K562 (cell line): Measurements from ENCODE around the gene POLD2. TPM values are rescaled to one million over a fixed set of nuclear protein-coding genes. Genes with fewer than 3 reads are reported as not detected.

ENCODE experiments used
- ATAC-seq: fragments of 200-7000 bp; cut with Tn5 transposase; 3 replicates; pipeline ENCODE4 v1.9.1; 2020; ENCODE audit warnings: moderate library complexity
- BruUV-seq: library from RNA; stranded (reverse); fragments of 400-500 nt; replicated peaks from 2 replicates; lab custom pipeline; 2021; lab: Mats Ljungman, UMichigan
- CTCF ChIA-PET: fragments of 300-600 bp; formaldehyde crosslinking; extraction: SDS; loops from one replicate; lab custom pipeline; 2021; ENCODE audit warnings: low intra/inter-chr PET ratio; lab: Yijun Ruan, JAX
- POLR2A ChIA-PET: fragments of 300-600, 350-650 bp; sonication (Branson Sonifier 250); formaldehyde crosslinking; extraction: SDS; loops from one replicate; lab custom pipeline; 2021; ENCODE audit warnings: antibody characterized with exemption, inconsistent platforms; lab: Yijun Ruan, JAX
- DNase-seq, 4 experiments: peaks; one replicate each; pipeline versions ENCODE4 v3.0.0 to v3.0.0-alpha.2; 2011 to 2018; ENCODE audit warnings: low spot score in 3 of 4, mixed read lengths in 3 of 4; ENCODE audit errors: extremely low read depth in 1 of 4
- FAIRE-seq: peaks from 2 replicates; lab custom pipeline; 2011; peaks lifted over from hg19 to GRCh38; lab: Jason Lieb, UNC
- H2AFZ ChIP-seq: 2 replicates; pipeline ENCODE4 v1.6.0; 2011; ENCODE audit warnings: low read depth, low read length, control low read depth, inconsistent platforms
- H3K27ac ChIP-seq: fragments of 200-600 bp; 3 replicates; pipeline ENCODE4 v1.8.0; 2011; ENCODE audit warnings: low read depth, mild to moderate bottlenecking, control low read depth, inconsistent platforms, low read length, moderate library complexity, mixed read lengths; ENCODE audit errors: extremely low read depth
- H3K27me3 ChIP-seq, 2 experiments: fragments of 300-600 bp in 1 of 2; 2 replicates in 1 of 2; 3 replicates in 1 of 2; pipeline versions ENCODE4 v1.6.0 to v1.8.0; 2011; ENCODE audit warnings: inconsistent platforms in 2 of 2, low read length in 2 of 2, mild to moderate bottlenecking in 1 of 2, mixed read lengths in 1 of 2, moderate library complexity in 1 of 2; ENCODE audit not compliant: control insufficient read depth in 2 of 2, insufficient read depth in 2 of 2
- H3K36me3 ChIP-seq: fragments of 300-600 bp; 3 replicates; pipeline ENCODE4 v1.8.0; 2011; ENCODE audit warnings: mild to moderate bottlenecking, low read length, inconsistent platforms; ENCODE audit not compliant: control insufficient read depth, insufficient read depth
- H3K4me1 ChIP-seq, 2 experiments: fragments of 200-600 bp in 1 of 2; replicated peaks in 1 of 2; 2 replicates in 1 of 2; 3 replicates in 1 of 2; pipeline versions ENCODE4 v1.5.1 to v1.8.0; 2011; ENCODE audit warnings: inconsistent platforms in 2 of 2, low read length in 2 of 2, mild to moderate bottlenecking in 1 of 2, mixed read lengths in 1 of 2, moderate library complexity in 1 of 2; ENCODE audit not compliant: control insufficient read depth in 2 of 2, insufficient read depth in 2 of 2
- H3K4me2 ChIP-seq: 2 replicates; pipeline ENCODE4 v1.6.1; 2011; ENCODE audit warnings: low read length, control low read depth, inconsistent platforms, mixed read lengths; ENCODE audit not compliant: insufficient read depth
- H3K4me3 ChIP-seq: fragments of 200-600 bp; sonication (generic), shearing (Covaris generic); 2 replicates; pipeline ENCODE4 v1.5.1; 2016; ENCODE audit warnings: control low read depth, inconsistent platforms
- H3K79me2 ChIP-seq: fragments of 200-600 bp; 3 replicates; pipeline ENCODE4 v1.8.0; 2011; ENCODE audit warnings: low read length, inconsistent platforms; ENCODE audit not compliant: control insufficient read depth, insufficient read depth
- H3K9ac ChIP-seq, 2 experiments: 2 replicates each; pipeline versions ENCODE4 v1.6.0 to v1.6.1; 2011; ENCODE audit warnings: low read depth in 2 of 2, low read length in 2 of 2, control low read depth in 1 of 2, inconsistent platforms in 1 of 2, mild to moderate bottlenecking in 1 of 2, mixed read lengths in 1 of 2; ENCODE audit not compliant: insufficient read depth in 1 of 2
- H3K9me1 ChIP-seq: one replicate; pipeline ENCODE4 v1.6.0; 2011; ENCODE audit warnings: inconsistent platforms, mild to moderate bottlenecking, low read length, moderate library complexity; ENCODE audit not compliant: control insufficient read depth, insufficient read depth
- H3K9me3 ChIP-seq: replicated peaks from 2 replicates; pipeline ENCODE4 v1.5.1; 2011; ENCODE audit warnings: low read depth, low read length, inconsistent platforms; ENCODE audit not compliant: control insufficient read depth, insufficient read depth
- H4K20me1 ChIP-seq: replicated peaks from 2 replicates; pipeline ENCODE4 v1.6.1; 2011; ENCODE audit warnings: low read length, inconsistent platforms, mixed read lengths; ENCODE audit not compliant: control insufficient read depth, insufficient read depth
- JUND ChIP-seq, 2 experiments: IDR thresholded peaks; 2 replicates in 1 of 2; 3 replicates in 1 of 2; pipeline ENCODE4 v1.6.1; 2011; ENCODE audit warnings: borderline replicate concordance in 2 of 2, low read depth in 2 of 2, low read length in 2 of 2, improper control_type of control experiment in 1 of 2, missing biosample characterization in 1 of 2, missing genetic modification characterization in 1 of 2, missing genetic modification reagents in 1 of 2
- NCOR1 ChIP-seq: fragments of 450-650 bp; IDR thresholded peaks from 2 replicates; pipeline ENCODE4 v1.6.1; 2016; ENCODE audit warnings: mild to moderate bottlenecking, moderate library complexity
- NR2C1 ChIP-seq, 2 experiments: fragments of 450-650 bp; IDR thresholded peaks; 2 replicates each; pipeline ENCODE4 v1.6.1; 2017; ENCODE audit warnings: mild to moderate bottlenecking in 2 of 2, antibody characterized with exemption in 1 of 2, inconsistent platforms in 1 of 2, missing compliant biosample characterization in 1 of 2, missing genetic modification characterization in 1 of 2
- NRF1 ChIP-seq, 2 experiments: fragments of 450-650 bp; IDR thresholded peaks in 1 of 2; conservative IDR thresholded peaks in 1 of 2; 2 replicates each; pipeline ENCODE4 v1.6.1; 2014; ENCODE audit warnings: mild to moderate bottlenecking in 2 of 2
- RAD21 ChIP-seq, 2 experiments: fragments of 250-450 bp in 1 of 2; fragments of 450-650 bp in 1 of 2; sonication (Bioruptor Pico) in 1 of 2; formaldehyde crosslinking in 1 of 2; IDR thresholded peaks in 1 of 2; conservative IDR thresholded peaks in 1 of 2; 2 replicates each; pipeline versions ENCODE4 v1.4.0 to v1.8.0; 2020 to 2022; ENCODE audit warnings: mild to moderate bottlenecking in 2 of 2, moderate library complexity in 1 of 2
- RCOR1 ChIP-seq, 2 experiments: IDR thresholded peaks; 2 replicates each; pipeline ENCODE4 v1.6.1; 2012; ENCODE audit warnings: low read depth in 2 of 2, low read length in 2 of 2, borderline replicate concordance in 1 of 2, improper control_type of control experiment in 1 of 2
- SMAD4 ChIP-seq: fragments of 250-450 bp; sonication (Bioruptor Pico); conservative IDR thresholded peaks from 2 replicates; pipeline ENCODE4 v1.8.0; 2021; ENCODE audit warnings: inconsistent platforms, mild to moderate bottlenecking, moderate library complexity
- TBP ChIP-seq: optimal IDR thresholded peaks from 2 replicates; pipeline ENCODE3; 2011; ENCODE audit warnings: low read depth, low read length, improper control_type of control experiment
- TCF3 ChIP-seq: sonication (generic); formaldehyde crosslinking; IDR thresholded peaks from 2 replicates; pipeline ENCODE4 v1.4.0; 2020; ENCODE audit warnings: mild to moderate bottlenecking, missing genetic modification reagents
- ZKSCAN1 ChIP-seq: fragments of 150-350 bp; IDR thresholded peaks from 2 replicates; pipeline ENCODE4 v1.6.1; 2016; ENCODE audit warnings: low read depth, low read length
- WGBS: fragments of 100-300 bp; shearing (Covaris generic); methylation state at CpG from one replicate; pipeline ENCODE4 v1.1.6; 2016; ENCODE audit warnings: low coverage, mixed read lengths; ENCODE audit not compliant: insufficient coverage; ENCODE audit errors: missing lambda C conversion rate; 5-methylcytosine and 5-hydroxymethylcytosine counted together
- in situ Hi-C: fragments of 300-500 bp; cut with MboI; formaldehyde crosslinking; loops from 4 replicates; pipeline ENCODE4 v1.15.0; 2018; ENCODE audit warnings: inconsistent platforms, mixed read lengths
- intact Hi-C: fragments of 100-400 bp; cut with micrococcal nuclease; formaldehyde crosslinking; loops from 2 replicates; pipeline ENCODE4 v1.14.2; 2022
- polyA plus RNA-seq, 8 experiments: library from polyadenylated mRNA; depleted of rRNA in 4 of 8; stranded (reverse) in 5 of 8; unstranded in 3 of 8; fragments of >200 nt; fragmentation: Nextera tagmentation in 2 of 8; fragmentation: Illumina TruSeq in 1 of 8; extraction: Ambion mirVana in 2 of 8; extraction: Trizol in 1 of 8; gene quantifications; 2 replicates each; pipeline versions ENCODE4 v1.2.1 to v1.2.3, GENCODE V29; 2011 to 2014; ENCODE audit warnings: inconsistent platforms in 1 of 8, missing spikeins in 1 of 8
- total RNA-seq, 7 experiments: library from RNA; depleted of rRNA in 6 of 7; stranded (reverse); fragments of >200 nt in 6 of 7; fragmentation: Illumina TruSeq in 2 of 7; extraction: Trizol in 2 of 7; gene quantifications; 2 replicates each; pipeline versions ENCODE4 v1.2.1 to v1.2.3, GENCODE V29; 2011 to 2021; ENCODE audit warnings: low replicate concordance in 1 of 7
- TF ChIP-seq, protein P1 (sequence below): fragments of 450-650 bp; formaldehyde crosslinking; IDR thresholded peaks from 2 replicates; pipeline ENCODE4 v1.4.0; 2020; ENCODE audit warnings: mild to moderate bottlenecking, moderate library complexity
- TF ChIP-seq, protein P2 (sequence below), 3 experiments: IDR thresholded peaks in 2 of 3; conservative IDR thresholded peaks in 1 of 3; 2 replicates each; pipeline ENCODE4 v1.5.1; 2011 to 2012; ENCODE audit warnings: low read length in 3 of 3, mild to moderate bottlenecking in 3 of 3, control low read depth in 2 of 3, improper control_type of control experiment in 1 of 3, inconsistent platforms in 1 of 3, low read depth in 1 of 3, mixed read lengths in 1 of 3, moderate library complexity in 1 of 3; ENCODE audit not compliant: insufficient read depth in 2 of 3
- TF ChIP-seq, protein P3 (sequence below): fragments of 250-450 bp; sonication (Bioruptor Pico); IDR thresholded peaks from 2 replicates; pipeline ENCODE4 v1.6.1; 2021; ENCODE audit warnings: mild to moderate bottlenecking

Gene POLD2
- total and polyA plus RNA-seq, 9 of the 15 experiments (the other 6 are each of a cell fraction or from before 2014, with no cell fraction given), result 29.7 to 259 (median 225) TPM

DNA sequence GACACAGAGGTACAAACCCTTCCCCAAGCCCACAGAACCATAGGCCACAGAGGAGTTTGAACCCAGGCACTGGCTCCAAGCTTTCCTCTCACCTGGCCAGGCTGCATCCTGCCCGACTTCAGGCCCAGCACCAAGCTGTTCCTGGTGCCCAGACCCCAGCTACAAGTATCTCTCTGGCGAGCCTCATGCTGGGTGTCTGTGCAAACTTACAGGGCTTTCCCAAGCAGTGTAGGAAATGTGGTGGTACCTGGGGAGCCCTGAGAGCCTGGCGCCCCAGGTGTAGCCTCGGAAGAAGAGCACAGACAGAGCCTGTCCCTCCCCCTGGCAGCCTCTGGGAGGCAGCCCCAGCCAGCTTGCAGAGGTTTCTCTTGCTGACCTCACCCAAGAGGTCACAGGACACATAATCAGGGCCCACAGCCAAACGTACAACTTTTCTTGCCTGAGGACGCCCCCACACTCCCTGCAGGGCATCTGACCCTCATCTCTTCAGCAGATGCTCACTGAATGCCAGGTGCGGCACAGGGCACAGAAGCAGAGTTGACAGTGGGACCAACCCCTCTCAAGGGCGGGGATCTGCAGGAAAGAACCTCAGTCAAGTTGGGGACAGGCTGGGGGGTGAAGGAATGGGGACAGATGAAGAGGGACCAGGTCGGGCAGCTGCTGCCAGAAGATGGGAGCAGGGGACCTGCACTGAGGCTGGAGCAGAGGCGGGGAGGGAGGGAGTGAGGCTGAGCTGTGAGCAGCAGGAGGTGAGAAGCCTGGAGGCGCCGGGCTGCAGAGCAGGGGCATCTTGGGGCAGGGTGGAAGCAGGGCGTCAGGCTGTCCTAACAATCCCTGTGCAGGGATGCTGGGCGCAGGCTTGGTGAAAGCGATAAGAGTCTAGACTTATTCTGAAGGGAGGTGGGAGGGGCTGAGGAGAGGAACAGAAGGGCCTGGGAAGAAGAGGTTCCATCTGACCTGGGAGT is 34.0 kb upstream of the POLD2 start:
- Histone ChIP-seq H3K4me1 (peaks cover 0 to 19% of the 10 kb centered on the region in 2 experiments; a peak in 3 of 5 replicates), H3K9me1 (no peaks in the 10 kb centered on the region), H3K36me3 (no peaks in the 10 kb centered on the region), H3K9ac (peak overlapping the region in 1 of 2 experiments; percentile 24; a peak in 1 of 4 replicates), H3K4me3 (no peak overlapping the region), H3K9me3 (no peaks in the 10 kb centered on the region), H3K27me3 (no peaks in the 10 kb centered on the region), H3K27ac (no peak overlapping the region), H3K4me2 (no peak overlapping the region; the same call in 1 of the 2 replicates), H2AFZ (no peak overlapping the region), H3K79me2 (no peaks in the 10 kb centered on the region), H4K20me1 (no peaks in the 10 kb centered on the region; the same call in 1 of the 2 replicates)
- WGBS, result 8% methylated on average over 15 of the region's 15 CpGs
- intact Hi-C loops, result no loop called here
- ChIA-PET CTCF (interaction anchor here (0.6 kb wide), 1 partner anchor 274 kb away, joined by 3 read pairs; no protein-coding TSS in a partner anchor), POLR2A (interaction anchor here (0.7 to 1.5 kb wide), 2 partner anchors 10 to 32 kb away, joined by 3 to 9 read pairs; partner anchors contain the start of gene GCK)
- in situ Hi-C loops, result no loop called here
- BruUV-seq, result no TSS peak
- FAIRE-seq (no peak), DNase-seq (peak; percentile 61 to 78 (median 70)), ATAC-seq (peak; percentile 83)
- TF ChIP-seq JUND (IDR thresholded peaks at IDR 0.05; ENCODE audit: borderline replicate concordance, low read depth, low read length) (peak; percentile 19; the same call in 1 of the 2 replicates), JUND (tag; IDR thresholded peaks at IDR 0.05; ENCODE audit: borderline replicate concordance, low read depth, low read length) (no peak), TCF3 (CRISPR knock-in tag) (peak; percentile 24; the same call in 1 of the 2 replicates), SMAD4 (CRISPR knock-in tag) (peak; percentile 88), TBP (peak; percentile 63), NR2C1 (IDR thresholded peaks at IDR 0.05) (no peak), NR2C1 (tag; IDR thresholded peaks at IDR 0.05) (0 out of 2 replicates have a peak, but pooled peaks have one; percentile 37), NCOR1 (peak; percentile 50; the same call in 1 of the 2 replicates), RCOR1 (IDR thresholded peaks at IDR 0.05; ENCODE audit: borderline replicate concordance in 1 of 2, low read depth in 2 of 2, low read length in 2 of 2) (peak in 1 of 2 experiments; percentile 73; a peak in 2 of 4 replicates), ZKSCAN1 (no peak), NRF1 (conservative IDR thresholded peaks at IDR 0.05 in 1 of 2, IDR thresholded peaks at IDR 0.05 in 1 of 2) (peak; percentile 58 to 60), RAD21 (CRISPR knock-in tag; conservative IDR thresholded peaks at IDR 0.05 in 1 of 2, IDR thresholded peaks at IDR 0.05 in 1 of 2) (0 out of 4 replicates have a peak, but pooled peaks of 1 of the 2 experiments have one; percentile 12)
- TF ChIP-seq, protein P1, sequence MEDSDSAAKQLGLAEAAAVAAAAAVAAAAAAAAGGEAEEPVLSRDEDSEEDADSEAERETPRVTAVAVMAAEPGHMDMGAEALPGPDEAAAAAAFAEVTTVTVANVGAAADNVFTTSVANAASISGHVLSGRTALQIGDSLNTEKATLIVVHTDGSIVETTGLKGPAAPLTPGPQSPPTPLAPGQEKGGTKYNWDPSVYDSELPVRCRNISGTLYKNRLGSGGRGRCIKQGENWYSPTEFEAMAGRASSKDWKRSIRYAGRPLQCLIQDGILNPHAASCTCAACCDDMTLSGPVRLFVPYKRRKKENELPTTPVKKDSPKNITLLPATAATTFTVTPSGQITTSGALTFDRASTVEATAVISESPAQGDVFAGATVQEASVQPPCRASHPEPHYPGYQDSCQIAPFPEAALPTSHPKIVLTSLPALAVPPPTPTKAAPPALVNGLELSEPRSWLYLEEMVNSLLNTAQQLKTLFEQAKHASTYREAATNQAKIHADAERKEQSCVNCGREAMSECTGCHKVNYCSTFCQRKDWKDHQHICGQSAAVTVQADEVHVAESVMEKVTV (CRISPR knock-in tag), result no peak
- TF ChIP-seq, protein P2, sequence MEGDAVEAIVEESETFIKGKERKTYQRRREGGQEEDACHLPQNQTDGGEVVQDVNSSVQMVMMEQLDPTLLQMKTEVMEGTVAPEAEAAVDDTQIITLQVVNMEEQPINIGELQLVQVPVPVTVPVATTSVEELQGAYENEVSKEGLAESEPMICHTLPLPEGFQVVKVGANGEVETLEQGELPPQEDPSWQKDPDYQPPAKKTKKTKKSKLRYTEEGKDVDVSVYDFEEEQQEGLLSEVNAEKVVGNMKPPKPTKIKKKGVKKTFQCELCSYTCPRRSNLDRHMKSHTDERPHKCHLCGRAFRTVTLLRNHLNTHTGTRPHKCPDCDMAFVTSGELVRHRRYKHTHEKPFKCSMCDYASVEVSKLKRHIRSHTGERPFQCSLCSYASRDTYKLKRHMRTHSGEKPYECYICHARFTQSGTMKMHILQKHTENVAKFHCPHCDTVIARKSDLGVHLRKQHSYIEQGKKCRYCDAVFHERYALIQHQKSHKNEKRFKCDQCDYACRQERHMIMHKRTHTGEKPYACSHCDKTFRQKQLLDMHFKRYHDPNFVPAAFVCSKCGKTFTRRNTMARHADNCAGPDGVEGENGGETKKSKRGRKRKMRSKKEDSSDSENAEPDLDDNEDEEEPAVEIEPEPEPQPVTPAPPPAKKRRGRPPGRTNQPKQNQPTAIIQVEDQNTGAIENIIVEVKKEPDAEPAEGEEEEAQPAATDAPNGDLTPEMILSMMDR (IDR thresholded peaks at IDR 0.05 in 2 of 3, conservative IDR thresholded peaks at IDR 0.05 in 1 of 3; ENCODE audit: insufficient read depth in 2 of 3, low read depth in 1 of 3, low read length in 3 of 3), result peak; percentile 17 to 47 (median 34); a peak in 4 of 6 replicates
- TF ChIP-seq, protein P3, sequence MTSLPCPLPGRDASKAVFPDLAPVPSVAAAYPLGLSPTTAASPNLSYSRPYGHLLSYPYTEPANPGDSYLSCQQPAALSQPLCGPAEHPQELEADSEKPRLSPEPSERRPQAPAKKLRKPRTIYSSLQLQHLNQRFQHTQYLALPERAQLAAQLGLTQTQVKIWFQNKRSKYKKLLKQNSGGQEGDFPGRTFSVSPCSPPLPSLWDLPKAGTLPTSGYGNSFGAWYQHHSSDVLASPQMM (CRISPR knock-in tag), result no peak
